IPS-NIHi7 (cell line): Measurements from ENCODE around the gene MRPL11.
A peak's percentile ranks its signal among the peaks of the same experiment; 100 is the strongest.

Source experiments
- DNase-seq: peaks from one replicate; pipeline ENCODE4 v3.0.0; 2012; ENCODE audit warnings: mixed read lengths; ENCODE audit errors: extremely low spot score

The MRPL11 gene

GRCh38 chr11:66438504-66439466 is at the start of gene MRPL11:
Gene MRPL11 (minus strand): TSS chr11:66438848. CDS start chr11:66438754, 94 bp downstream.
- DNase-seq: peak; percentile 96

GRCh38 chr11:66484806-66485380 is 46.2 kb upstream of the MRPL11 start:
- no peak for DNase-seq

GRCh38 chr11:66480117-66480938 is 41.7 kb upstream of the MRPL11 start, which contains the start of gene DPP3:
Gene DPP3 (plus strand): TSS chr11:66480434. CDS start chr11:66482201, 1,767 bp downstream.
- DNase-seq: peak; percentile 100

- no peak for DNase-seq
Measured at GRCh38 chr11:66479394-66480116, 40.9 kb upstream of the MRPL11 start.

- DNase-seq: peak; percentile 68
Measured at GRCh38 chr11:66478729-66479393, 40.2 kb upstream of the MRPL11 start.

- no peak for DNase-seq
Measured at GRCh38 chr11:66477263-66478201, 38.9 kb upstream of the MRPL11 start.

GRCh38 chr11:66476841-66477251 is 38.2 kb upstream of the MRPL11 start:
- DNase-seq: peak; percentile 53

GRCh38 chr11:66476173-66476840 is 37.7 kb upstream of the MRPL11 start:
- DNase-seq: no peak

GRCh38 chr11:66475349-66476172 is 36.9 kb upstream of the MRPL11 start:
- DNase-seq: no peak

GRCh38 chr11:66473608-66474515 is 35.2 kb upstream of the MRPL11 start:
- no peak for DNase-seq

- DNase-seq: no peak
Measured at GRCh38 chr11:66473167-66473566, 34.5 kb upstream of the MRPL11 start.

- no peak for DNase-seq
Measured at GRCh38 chr11:66472054-66472453, 33.4 kb upstream of the MRPL11 start.

GRCh38 chr11:66471142-66471541 is 32.5 kb upstream of the MRPL11 start:
- no peak for DNase-seq

- DNase-seq: no peak
Measured at GRCh38 chr11:66470015-66470414, 31.4 kb upstream of the MRPL11 start.

GRCh38 chr11:66469441-66469840 is 30.8 kb upstream of the MRPL11 start:
- DNase-seq: no peak

- no peak for DNase-seq
Measured at GRCh38 chr11:66468691-66469090, 30.0 kb upstream of the MRPL11 start.

GRCh38 chr11:66467756-66468155 is 29.1 kb upstream of the MRPL11 start:
- DNase-seq: no peak
